HG03378 (cell line): ENCODE measurements around the gene MAP4K4.
"Not testable (repeated sequence)": the region's sequence is repeated elsewhere in the genome, so short reads cannot be mapped to it uniquely, and the experiment has no call there.

ENCODE experiments used
- ATAC-seq: cut with Tn5 transposase; IDR thresholded peaks from one replicate; pipeline ENCODE4 v1.9.1; 2021; ENCODE audit warnings: mild to moderate bottlenecking, moderate library complexity; ENCODE audit not compliant: unreplicated experiment

The MAP4K4 gene

DNA sequence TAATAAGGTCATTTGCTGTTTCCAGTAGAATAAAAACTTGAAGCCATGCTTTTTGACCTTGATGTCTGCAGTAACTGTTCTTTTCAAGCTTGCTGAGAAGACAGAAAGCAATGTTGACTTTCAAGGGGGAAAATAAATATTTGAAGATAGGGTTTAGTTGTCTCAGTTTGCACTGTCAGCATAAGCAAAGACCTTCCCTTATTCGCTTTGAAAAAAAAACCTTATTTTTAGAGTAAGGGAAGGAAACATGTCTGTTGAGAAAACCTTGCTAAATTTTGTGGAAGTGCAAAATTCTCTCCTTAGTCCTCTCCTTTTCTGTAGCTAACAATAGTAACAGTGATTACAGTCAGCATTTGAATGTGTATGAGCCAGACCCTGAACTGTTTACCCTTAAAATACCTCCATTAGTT is 43.1 kb downstream of the MAP4K4 start:
- ATAC-seq: no peak

DNA sequence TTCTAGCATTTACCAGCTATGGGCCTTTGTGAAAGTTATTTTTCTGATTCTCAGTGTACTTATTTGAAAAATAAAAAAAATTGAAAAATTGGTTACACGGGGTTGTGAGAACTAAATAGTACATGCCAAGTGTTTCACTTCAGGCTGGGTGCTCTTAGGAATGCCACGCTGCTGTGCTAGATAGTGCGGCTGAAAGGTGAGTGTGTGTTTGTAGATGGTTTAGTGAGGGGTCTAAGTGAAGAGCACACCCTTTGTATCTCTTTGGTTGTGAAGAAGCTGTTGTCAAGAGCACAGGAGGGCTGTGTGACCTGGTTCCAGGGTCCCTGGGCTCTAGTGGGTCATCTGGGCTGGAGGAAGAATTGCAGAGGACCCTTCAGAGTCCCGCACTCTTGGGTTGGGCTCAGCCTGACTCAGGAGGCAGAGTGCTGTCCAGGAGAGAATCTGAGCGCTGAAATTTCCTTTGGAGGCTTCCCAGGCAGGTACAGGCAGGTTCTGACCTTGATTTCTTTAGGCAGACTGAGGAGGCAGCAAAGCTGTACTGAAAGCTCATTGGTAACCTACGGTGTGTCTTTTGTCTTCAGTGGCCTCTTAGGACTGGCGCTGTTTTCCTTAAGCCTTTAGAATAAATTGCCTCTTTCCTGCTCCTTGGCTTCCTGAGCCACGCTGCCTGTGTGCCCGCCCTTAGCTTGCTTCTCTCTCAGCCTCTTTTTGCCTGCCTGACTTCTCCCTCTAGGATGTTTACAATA is 44.4 kb downstream of the MAP4K4 start:
- no peak for ATAC-seq

GRCh38 chr2:101742547-101742946 is 45.0 kb downstream of the MAP4K4 start:
- no peak for ATAC-seq

DNA sequence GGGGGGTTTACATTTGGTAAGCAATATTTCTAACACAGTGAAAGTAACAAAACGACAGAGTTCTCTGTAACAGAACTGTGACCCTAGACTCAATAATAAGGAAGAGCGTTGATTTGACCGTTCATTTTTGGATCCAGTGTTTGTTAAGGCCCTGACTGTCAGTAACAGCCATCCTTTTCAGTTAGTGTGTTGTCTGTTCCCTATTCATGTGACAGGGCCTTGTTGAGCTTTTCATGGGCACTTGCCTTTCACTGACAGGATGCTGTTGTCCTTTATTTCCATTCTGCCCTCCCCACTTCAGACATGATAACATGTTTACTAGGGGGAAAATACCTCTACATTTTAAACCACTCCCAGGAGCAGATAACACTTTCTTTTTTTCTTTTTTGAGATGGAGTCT is 45.8 kb downstream of the MAP4K4 start:
- no peak for ATAC-seq

GRCh38 chr2:101744832-101745231 is 47.3 kb downstream of the MAP4K4 start:
- ATAC-seq: no peak

DNA sequence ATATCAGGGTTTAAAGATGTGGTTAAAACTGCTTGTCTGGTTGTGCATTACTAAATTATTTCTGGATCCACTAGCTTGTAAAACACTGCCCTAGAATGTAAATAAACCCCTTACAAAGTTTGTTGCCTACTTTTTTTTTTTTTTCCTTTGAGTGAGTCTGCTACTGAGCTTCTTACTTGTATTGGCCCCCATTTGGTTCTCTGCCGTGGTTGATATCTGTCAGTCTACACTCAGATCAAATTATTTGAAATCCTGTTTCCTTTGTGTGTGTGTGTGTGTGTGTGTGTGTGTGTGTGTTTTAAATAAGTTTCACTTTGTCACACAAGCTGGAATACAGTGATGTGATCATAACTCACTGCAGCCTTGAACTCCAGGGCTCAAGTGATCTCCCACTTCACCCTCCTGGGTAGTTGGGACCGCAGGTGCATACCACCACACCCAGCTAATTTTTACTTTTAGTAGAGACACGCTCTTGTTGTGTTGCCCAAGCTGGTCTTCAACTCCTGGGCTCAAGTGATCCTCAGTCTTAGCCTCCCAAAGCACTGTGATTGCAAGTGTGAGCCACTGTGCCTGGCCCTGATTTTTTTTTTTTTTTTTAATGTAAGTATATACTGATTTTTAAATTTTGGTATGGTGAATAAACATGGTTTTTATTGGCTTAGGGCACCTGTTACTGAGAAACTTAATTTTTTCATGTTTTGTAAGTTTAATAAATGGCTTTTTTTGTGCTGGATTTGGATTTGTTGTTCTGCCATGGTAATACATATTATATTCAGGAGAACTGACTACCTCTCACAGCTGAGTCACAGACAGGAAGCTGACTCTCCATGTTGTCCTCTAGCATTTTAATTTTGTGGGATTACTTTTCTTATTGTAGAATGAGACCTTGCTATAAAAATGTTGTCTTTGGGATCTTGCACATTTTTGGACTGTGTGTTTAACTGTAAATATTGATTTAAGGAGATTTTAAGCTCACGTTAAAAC is 48.5 kb downstream of the MAP4K4 start:
- no peak for ATAC-seq

DNA sequence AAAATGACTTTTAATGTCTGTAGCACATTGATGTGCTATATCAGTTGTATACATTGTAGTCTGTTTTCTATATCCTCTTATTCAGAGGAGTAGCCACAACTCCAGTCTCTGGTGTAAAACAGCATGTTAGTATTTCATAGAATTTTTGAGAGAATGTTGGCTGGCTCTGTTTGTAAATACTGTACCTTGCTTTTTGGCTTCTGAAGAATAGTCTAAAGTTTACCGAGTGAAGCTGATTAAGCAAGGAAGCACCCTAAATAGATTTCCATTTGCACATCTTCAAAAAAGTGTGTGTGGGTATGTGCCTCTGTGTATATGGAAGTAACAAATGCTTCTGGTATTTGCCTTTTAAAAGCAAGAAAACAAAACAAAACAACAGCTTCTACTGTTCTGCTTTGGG is 50.5 kb downstream of the MAP4K4 start:
- no peak for ATAC-seq

- not testable (repeated sequence) for ATAC-seq
These were observed 51.0 kb downstream of the MAP4K4 start for GRCh38 chr2:101748462-101748861.

DNA sequence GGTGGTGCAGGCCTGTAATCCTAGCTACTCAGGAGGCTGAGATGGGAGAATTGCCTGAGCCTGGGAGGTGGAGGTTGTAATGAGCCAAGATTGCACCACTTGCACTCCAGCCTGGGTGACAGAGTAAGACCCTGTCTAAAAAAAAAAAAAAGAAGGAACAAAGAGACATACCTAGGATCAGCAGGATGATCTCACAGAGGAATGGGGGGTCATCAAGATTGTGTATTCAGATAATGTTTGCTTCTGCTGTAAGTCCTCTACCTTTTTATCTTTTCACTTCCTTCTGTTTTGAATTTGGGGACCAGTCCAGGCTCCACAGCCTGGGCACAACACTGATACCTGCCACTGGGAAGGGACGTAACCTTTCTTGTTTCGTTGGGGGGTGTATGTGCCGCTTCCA is 53.2 kb downstream of the MAP4K4 start:
- ATAC-seq: no peak

GRCh38 chr2:101751276-101751815 is 53.8 kb downstream of the MAP4K4 start:
- no peak for ATAC-seq

DNA sequence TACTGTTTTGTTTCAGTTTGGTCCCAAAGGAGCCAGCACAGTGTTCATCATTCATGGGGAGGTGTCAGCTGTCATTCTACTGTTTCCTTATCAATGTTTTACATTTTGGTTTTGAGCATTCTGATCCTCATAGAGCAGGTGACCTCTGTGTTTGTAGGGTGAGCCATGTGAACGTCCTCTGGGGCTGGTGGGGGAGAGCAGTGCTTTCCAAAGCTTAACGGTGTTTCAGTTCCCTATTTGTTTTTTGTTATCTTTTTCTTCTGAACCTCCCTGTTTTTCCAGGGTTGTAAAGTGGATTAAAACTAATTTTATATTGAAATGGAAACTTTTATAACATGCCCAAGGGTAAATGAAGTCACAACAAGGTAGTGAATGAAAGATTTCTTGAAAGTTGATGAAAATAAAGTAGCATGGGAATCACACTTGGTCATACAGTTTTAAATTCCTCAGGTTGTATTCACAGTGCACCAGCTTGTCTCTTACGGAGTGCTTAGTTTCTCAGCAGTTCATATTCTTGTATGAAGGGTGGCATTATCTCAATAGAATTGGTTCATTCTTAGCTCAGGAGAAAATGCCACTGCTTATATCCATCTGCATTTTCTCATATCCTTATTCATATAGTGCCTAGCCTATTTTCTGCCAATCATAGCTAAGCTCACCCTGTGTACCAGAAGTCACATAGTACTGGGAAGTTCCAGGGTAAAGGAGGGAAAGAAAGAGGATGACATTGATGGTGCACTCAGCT is 54.5 kb downstream of the MAP4K4 start:
- ATAC-seq: peak; percentile 90

DNA sequence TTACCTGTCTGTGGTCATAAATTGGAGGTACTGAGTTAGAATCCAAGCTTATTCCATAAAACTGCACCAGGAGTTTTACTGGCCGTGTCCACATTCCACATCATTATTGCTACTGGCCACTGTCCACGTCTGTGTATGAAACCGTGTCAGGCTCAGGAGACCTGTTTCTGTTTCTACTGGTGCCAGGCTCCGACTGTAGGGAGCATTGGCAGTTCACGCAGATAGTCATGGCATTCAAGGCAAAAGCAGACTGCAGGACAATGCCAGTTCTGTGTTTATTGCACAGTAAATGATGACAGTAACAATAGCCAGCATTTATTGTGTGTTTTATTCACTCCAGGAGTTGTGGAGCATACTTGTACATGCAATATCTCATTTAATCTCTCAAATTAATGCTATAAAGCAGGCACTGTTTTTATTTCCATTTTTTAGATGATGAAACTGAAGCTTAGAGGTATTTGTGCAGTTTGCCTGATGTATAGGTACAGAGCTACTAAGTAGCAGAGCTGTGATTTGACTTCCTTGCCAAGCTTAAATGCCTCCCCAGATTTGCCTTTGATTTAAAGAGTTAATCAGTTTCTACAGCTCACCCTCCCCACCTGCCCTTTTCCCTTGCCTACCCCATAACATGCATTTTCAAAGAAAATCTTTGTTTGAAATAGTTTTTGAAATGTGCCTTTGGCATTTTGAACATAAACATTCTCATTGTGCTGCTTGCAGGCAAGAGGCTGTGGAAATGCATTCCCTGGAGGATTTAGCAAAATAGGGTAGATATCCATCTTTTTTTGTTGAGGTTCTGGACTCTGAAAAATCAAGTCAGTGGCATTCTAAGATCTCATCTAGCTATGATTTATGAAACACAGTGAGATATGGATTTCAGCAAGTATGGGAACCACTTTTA is 55.5 kb downstream of the MAP4K4 start:
- ATAC-seq: no peak

- peak; percentile 35 for ATAC-seq
These were observed 56.4 kb downstream of the MAP4K4 start for GRCh38 chr2:101753720-101754490.

GRCh38 chr2:101754618-101755017 is 57.1 kb downstream of the MAP4K4 start:
- no peak for ATAC-seq

DNA sequence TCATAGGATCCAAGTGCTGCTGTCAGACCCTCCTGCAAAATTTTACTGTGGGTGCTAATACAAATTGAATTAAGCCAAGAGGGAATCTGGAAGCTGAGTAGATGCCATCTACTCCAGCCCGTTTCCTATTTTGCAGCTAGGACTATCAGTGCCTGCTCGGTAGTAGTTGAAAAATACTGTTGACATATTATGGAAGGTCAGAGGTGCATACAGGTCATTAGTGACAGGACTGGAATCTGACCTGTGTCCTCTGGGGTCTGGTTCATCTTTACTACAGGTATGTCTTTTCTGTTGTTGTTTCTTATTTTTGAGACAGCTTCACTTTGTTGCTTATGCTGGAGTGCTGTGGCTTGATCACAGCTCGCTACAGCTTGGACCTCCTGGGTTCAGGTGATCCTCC is 58.8 kb downstream of the MAP4K4 start:
- ATAC-seq: no peak

DNA sequence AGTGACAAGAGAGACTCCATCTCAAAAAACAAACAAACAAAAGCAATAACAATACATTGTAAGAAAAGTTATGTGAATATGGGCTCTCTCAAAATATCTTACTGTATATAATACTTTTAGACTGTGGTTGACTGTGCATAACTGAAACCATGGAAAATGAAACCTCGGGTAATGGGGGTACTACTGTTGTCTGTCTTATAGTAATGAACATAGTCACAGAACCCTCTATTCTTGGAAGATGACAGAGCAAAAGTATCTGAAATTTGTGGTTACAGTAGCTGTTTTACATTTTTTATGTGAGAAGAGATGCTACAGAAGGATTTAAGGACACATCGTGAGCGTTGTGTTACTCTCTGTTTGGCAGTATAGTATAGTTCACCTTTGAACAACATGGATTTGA is 60.5 kb downstream of the MAP4K4 start:
- ATAC-seq: peak; percentile 50

DNA sequence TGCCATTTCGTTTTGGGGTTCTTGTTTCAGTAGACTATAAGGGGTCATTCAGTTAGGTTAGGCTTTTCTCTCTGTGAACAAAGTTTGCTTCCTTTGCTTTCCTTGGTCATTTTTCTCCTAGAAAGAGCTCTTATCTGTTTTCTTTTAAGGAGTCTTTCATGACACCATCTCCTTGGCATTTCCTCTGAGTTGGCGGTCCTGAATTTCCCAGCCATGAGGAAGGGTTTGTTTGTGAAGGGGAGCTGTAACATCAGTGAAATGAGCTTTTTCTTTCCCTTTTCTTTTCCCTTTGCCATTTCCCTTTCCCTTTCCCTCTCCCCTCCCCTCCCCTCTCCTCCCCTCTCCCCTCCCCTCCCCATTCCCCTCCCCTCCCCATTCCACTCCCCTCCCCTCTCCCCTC is 61.7 kb downstream of the MAP4K4 start:
- no peak for ATAC-seq

- no peak for ATAC-seq
These were observed 65.1 kb downstream of the MAP4K4 start for GRCh38 chr2:101762451-101763171.
